ENCODE results near the gene ASCL4. TPM values are rescaled to one million over a fixed set of nuclear protein-coding genes. Genes with fewer than 3 reads are reported as not detected.

Gene ASCL4
- total and polyA plus RNA-seq, 2 of the 13 experiments (the other 11 are each of a cell fraction or from before 2014, with no cell fraction given) = not detected

GRCh38 chr12:107788690-107789458, 14.4 kb downstream of the ASCL4 start (continued):
- TF ChIP-seq FOXK1 (CRISPR knock-in tag; IDR thresholded peaks at IDR 0.05; ENCODE audit: borderline replicate concordance, low read depth) = no peak
- no peak for TF ChIP-seq ZSCAN22 (CRISPR knock-in tag; IDR thresholded peaks at IDR 0.05)
- no peak for TF ChIP-seq NFIB (CRISPR knock-in tag; IDR thresholded peaks at IDR 0.05; ENCODE audit: borderline replicate concordance)
- no peak for TF ChIP-seq ZNF713 (CRISPR knock-in tag; IDR thresholded peaks at IDR 0.05)
- TF ChIP-seq HMG20A (CRISPR knock-in tag; IDR thresholded peaks at IDR 0.05; ENCODE audit: borderline replicate concordance) = no peak
- no peak for TF ChIP-seq ZFY (CRISPR knock-in tag; IDR thresholded peaks at IDR 0.05)
- TF ChIP-seq RBAK (CRISPR knock-in tag; IDR thresholded peaks at IDR 0.05) = peak; percentile 89
- TF ChIP-seq CHD4 (IDR thresholded peaks at IDR 0.05; ENCODE audit: borderline replicate concordance, low read length) = no peak
- no peak for TF ChIP-seq ZNF644 (CRISPR knock-in tag; IDR thresholded peaks at IDR 0.05; ENCODE audit: low read depth)
- TF ChIP-seq HOXD1 (CRISPR knock-in tag; IDR thresholded peaks at IDR 0.05) = no peak
- no peak for TF ChIP-seq ZBTB8A (CRISPR knock-in tag; IDR thresholded peaks at IDR 0.05; ENCODE audit: borderline replicate concordance, low read depth)
- no peak for TF ChIP-seq MYNN (CRISPR knock-in tag; IDR thresholded peaks at IDR 0.05; ENCODE audit: low read depth)
- TF ChIP-seq ZNF446 (CRISPR knock-in tag; IDR thresholded peaks at IDR 0.05) = no peak
- no peak for TF ChIP-seq CBX1 (IDR thresholded peaks at IDR 0.05; ENCODE audit: low read depth)
- no peak for TF ChIP-seq KMT2B (CRISPR knock-in tag; IDR thresholded peaks at IDR 0.05)
- TF ChIP-seq ARID5B (CRISPR knock-in tag; IDR thresholded peaks at IDR 0.05) = peak; percentile 27; the same call in 1 of the 2 replicates
- TF ChIP-seq ZSCAN29 (CRISPR knock-in tag; conservative IDR thresholded peaks at IDR 0.05) = no peak
- TF ChIP-seq GATAD2A (CRISPR knock-in tag; IDR thresholded peaks at IDR 0.05) = 0 out of 2 replicates have a peak, but pooled peaks have one; percentile 30
- TF ChIP-seq NPAS2 (CRISPR knock-in tag; IDR thresholded peaks at IDR 0.05; ENCODE audit: borderline replicate concordance) = no peak
- TF ChIP-seq ZNF605 (CRISPR knock-in tag; IDR thresholded peaks at IDR 0.05) = no peak
- no peak for TF ChIP-seq GZF1 (CRISPR knock-in tag; IDR thresholded peaks at IDR 0.05)
- no peak for TF ChIP-seq ZNF484 (CRISPR knock-in tag; IDR thresholded peaks at IDR 0.05; ENCODE audit: borderline replicate concordance, low read depth)
- no peak for TF ChIP-seq NFYC (CRISPR knock-in tag; IDR thresholded peaks at IDR 0.05)
- TF ChIP-seq KLF16 (CRISPR knock-in tag; IDR thresholded peaks at IDR 0.05) = no peak
- TF ChIP-seq ZSCAN12 (CRISPR knock-in tag; IDR thresholded peaks at IDR 0.05) = no peak
- no peak for TF ChIP-seq TRIM24 (CRISPR knock-in tag; IDR thresholded peaks at IDR 0.05)
- no peak for TF ChIP-seq ZNF10 (CRISPR knock-in tag; IDR thresholded peaks at IDR 0.05; ENCODE audit: borderline replicate concordance, low read depth)
- no peak for TF ChIP-seq ZNF143 (CRISPR knock-in tag; IDR thresholded peaks at IDR 0.05)
- TF ChIP-seq ZNF720 (CRISPR knock-in tag; IDR thresholded peaks at IDR 0.05) = no peak
